Dermis microvascular lymphatic vessel endothelial cell (primary cell): ENCODE data around the gene METRNL. TPM values are rescaled to one million over a fixed set of nuclear protein-coding genes. Genes with fewer than 3 reads are reported as not detected.

Experiments used
- DNase-seq, 2 donors: peaks; one replicate each; pipeline versions ENCODE4 v3.0.0 to v3.0.0-alpha.2; 2010; ENCODE audit warnings: low read depth in 2 of 2
- total RNA-seq: library from RNA; depleted of rRNA; stranded (reverse); fragments of >200 nt; gene quantifications from 2 replicates; pipeline ENCODE4 v1.2.1, GENCODE V29; 2014

The METRNL gene
- total RNA-seq, 1 donor from 2014 or later = 59.2 TPM

DNA sequence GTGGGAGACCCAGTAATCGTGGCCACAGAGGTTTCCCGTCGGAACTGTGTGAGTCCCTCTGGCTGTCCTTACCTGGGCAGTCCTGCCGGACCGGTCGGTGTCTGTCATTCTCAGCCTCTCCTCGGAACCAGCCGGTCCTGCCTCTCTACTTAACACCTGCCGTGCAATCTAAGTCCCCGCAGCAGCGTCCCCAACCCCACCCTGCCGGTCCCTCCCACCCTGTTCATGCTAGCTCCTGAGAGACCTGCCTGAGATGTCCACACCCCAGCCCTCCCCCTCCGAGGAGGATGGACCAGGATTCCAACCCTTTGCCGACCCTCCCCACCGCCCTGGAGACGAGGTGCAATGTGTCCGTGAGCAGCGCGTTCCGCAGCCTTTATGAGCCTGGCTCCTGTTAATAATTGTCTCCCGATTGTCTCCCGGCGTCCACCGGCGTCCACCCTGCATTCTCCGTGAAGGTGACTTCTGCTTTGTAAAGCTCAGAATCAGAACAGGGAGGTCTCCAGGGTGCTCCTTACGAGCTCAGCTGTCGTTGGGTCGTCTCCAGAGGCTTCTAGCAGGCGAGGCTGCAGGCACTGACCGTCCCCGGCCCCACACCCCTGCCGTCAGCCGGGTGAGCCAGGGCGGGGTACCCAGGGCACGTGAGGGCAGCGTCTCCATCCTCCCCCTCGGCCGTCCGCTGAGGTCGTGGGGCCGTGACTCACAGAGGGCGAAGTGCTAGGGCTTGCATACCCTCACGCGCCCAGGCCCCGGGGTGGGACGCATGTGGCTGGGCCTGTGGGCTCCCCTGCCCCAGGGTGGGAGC is 10.1 kb downstream of the METRNL start:
- no peak for DNase-seq

DNA sequence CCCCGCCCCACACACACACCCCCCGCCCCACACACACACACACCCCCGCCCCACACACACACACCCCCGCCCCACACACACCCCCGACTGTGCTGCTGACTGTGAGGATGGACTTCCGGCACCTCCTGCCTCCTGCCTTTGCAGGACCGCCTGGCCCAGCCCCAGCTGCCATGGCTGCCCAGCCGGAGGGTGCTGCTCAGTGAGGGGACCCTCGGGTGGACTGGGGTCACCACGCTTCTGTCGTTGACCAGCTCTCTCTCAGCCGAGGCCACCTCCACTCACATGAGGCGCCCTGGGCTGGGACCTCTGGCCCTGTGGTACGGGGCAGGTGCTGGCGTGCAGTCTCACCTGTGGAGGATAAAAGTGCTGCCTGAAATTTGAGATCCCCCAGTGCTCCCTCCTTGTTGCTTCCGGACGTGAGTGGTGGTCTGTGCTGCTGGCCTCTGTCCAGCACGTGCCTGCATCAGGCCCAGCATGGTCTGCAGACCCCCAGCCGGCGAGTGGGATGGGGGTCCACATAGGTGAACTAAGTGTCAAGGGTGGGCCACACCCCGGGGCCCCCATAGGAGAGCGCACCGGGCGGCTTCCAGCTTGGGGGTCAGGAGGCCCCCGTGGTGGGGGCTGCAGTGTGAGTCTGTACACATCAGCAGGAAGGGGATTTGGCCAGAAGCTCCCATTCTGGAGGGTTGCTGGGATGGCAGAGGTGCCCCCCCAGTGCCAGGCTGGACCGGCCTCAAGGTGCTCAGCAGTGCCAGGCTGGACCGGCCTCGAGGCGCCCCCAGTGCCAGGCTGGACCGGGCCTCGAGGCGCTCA is 11.2 kb downstream of the METRNL start:
- no peak for DNase-seq

DNA sequence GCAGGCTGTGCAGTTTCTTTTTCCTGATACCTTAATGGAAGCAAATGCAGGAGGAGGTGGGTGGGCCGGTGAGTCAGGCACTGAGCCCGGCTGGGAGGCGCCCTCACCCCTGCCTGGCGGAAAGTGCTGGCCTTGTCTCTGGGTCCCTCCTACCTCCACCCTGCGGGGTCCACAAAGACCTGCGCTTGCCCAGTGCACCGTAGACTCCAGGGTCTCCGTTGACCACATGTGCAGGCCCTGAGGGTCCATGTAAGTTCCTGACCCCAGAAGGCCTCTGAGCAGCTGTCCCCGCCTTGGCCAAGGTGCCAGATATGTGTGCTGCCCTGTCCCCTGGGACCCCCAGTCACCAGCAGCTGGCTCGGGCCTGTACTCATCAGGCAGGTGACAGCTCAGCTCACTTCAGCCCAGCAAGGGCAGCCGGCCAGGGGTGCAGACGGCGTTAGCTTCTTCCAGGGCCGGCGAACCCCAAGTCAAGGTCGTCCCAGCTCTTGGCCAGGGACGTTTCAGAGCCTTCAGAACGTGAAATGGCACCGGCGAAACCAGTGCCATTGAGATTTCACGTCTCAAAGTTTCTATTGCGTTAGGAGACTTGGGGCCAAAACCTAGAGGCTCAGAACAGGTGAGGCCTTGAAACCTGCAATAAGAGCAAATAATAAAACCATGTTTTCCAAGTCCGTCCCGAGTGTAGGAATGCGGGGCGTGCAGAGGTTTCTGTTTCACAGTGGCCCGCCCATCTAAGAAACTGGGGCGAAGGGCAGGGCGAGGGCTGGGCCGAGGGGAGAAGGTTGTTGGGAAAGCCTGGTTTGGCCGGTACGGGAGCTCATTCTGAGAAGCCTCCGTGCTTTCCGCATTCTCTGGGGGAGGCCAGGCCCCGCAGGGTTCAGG is 12.1 kb downstream of the METRNL start:
- no peak for DNase-seq

DNA sequence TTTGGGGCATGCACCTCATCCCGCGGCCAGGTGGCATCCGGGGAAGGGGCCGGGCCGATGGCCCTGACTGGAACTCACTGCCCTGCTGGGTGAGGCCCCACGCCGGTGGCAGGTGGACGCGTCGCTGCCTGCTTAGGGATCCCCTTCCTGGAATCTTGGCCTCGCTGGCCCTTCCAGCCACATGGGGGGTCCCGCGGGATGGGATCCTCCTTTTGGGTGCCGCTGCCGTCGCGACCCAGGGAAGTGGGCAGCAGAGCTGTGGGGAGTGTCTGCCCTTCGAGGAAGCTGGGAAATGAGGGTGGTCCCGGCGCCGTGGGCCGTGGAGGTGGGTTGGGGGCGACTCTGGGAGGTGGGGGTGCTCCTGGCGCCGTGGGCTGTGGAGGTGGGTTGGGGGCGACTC is 12.8 kb downstream of the METRNL start:
- no peak for DNase-seq

GRCh38 chr17:83092931-83093330 is 13.5 kb downstream of the METRNL start:
- DNase-seq = no peak

DNA sequence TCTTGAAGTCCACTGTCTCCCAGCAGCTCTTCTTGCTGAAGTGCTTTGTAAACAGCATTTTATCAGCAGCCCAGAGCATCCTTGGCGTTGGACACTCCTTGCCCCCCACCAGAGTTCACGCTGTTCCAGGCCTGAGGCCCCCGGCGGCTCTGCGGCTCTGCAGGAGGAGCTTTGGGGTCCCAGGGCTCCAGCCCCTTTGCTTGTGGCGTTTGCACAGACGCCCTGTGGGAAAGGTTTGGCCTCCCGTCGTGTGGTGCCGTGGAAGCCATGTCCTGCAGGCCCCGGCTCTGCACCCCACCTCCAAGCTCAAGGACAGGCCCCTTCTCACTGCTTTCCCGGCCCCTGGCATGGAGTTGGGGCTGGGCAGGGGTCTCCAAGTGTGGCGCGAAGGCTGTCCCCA is 14.1 kb downstream of the METRNL start:
- DNase-seq = no peak

GRCh38 chr17:83094291-83094690 is 14.9 kb downstream of the METRNL start:
- DNase-seq = no peak

GRCh38 chr17:83095016-83095415 is 15.6 kb downstream of the METRNL start:
- no peak for DNase-seq

DNA sequence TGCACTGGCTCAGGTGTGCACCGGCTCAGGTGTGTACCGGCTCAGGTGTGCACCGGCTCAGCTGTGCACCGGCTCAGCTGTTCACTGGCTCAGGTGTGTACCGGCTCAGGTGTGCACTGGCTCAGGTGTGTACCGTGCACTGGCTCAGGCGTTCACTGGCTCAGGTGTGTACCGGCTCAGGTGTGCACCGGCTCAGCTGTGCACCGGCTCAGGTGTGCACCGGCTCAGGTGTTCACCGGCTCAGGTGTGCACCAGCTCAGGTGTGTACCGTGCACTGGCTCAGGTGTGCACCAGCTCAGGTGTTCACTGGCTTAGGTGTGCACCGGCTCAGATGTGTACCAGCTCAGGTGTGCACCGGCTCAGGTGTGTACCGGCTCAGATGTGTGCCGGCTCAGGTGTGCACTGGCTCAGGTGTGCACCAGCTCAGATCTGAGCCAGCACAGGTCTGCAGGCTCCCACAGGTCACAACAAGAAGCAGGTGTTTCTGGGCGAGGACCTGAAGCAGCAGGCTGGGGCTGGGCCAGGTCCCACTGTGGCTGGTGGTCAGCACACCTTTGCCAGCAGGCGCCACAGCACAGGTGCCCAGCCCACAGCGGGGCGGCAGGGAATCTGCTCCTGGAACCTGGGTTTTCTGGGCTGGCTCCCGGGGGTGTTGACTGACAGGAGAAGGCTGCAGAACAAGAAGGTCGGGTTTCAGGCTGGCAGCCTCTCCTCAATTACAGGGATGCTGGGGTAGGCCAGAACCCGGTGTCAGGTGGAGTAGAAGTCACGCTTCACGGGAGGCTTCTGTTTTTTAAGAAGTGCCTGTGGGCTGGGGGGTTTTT is 17.2 kb downstream of the METRNL start:
- DNase-seq = no peak

- no peak for DNase-seq
Measured at GRCh38 chr17:83097831-83098230, 18.4 kb downstream of the METRNL start.

GRCh38 chr17:83098241-83099085 is 19.1 kb downstream of the METRNL start:
- DNase-seq = no peak

- DNase-seq = no peak
Measured at GRCh38 chr17:83099086-83099555, 19.7 kb downstream of the METRNL start.

- no peak for DNase-seq
Measured at GRCh38 chr17:83099570-83100181, 20.3 kb downstream of the METRNL start.

DNA sequence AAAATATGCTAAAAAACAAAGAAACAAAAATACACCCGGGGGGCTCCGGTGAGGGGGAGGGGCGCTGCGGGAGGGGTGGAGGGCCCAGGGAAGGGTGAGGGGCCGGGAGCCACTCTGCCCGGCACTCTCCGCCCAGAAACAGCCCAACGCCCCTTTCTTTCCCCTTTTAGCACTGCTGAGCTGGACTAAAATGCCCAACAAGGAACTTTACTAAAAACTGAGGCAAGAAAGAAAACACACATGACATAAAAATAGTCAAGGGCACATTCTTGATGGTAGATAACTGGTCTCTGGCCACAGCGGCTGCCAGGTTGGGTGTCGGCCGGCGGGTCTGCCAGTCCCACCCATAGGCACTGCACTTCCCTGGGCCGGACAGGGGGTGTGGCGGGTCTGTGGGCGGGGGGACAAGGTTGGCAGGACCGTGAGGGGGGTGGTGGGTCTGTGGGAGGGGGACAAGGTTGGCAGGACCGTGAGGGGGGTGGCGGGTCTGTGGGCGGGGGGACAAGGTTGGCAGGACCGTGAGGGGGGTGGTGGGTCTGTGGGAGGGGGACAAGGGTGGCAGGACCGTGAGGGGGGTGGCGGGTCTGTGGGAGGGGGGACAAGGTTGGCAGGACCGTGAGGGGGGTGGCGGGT is 20.9 kb downstream of the METRNL start:
- DNase-seq = no peak

DNA sequence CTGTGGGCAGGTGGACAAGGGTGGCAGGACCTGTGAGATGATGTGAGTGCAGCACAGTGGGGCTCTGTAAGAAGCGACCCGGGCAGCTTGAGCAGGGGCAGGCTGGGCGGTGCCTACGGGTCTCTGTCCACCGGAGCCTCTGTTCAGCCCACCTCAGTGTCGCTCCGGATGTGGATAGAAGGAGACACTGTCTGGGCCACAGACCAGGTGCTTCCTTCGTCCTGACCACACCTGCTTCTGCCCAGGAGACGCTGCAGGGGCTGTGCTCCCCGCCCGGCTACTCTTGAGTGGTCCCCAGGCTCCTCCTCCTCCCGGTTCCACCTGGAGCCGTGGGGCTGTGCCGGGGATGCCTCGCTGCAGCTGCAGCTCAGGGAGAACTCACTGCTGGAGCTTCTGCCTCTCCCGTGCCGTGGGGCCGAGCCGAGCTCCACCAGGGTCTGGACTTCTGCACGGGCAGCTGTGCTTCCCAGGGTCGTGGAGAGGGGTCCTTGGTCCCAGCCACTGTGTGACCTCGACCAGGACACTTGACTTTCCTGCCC is 21.5 kb downstream of the METRNL start:
- no peak for DNase-seq

- no peak for DNase-seq
Measured at GRCh38 chr17:83101805-83102480, 22.5 kb downstream of the METRNL start.

- DNase-seq = peak in 1 of 2 donors; percentile 69
Measured at GRCh38 chr17:83103200-83103942, 24.0 kb downstream of the METRNL start.
